Kidney epithelial cell (primary cell): ENCODE measurements around the gene TMEM236. TPM values are rescaled to one million over a fixed set of nuclear protein-coding genes. Genes with fewer than 3 reads are reported as not detected.
A peak's percentile ranks its signal among the peaks of the same experiment; 100 is the strongest.

Experiments used
- DNase-seq: peaks from one replicate; pipeline ENCODE4 v3.0.0-alpha.2; 2010; ENCODE audit warnings: low read depth
- H3K27me3 ChIP-seq: 2 replicates; pipeline ENCODE4 v1.6.0; 2011; ENCODE audit warnings: low read length; ENCODE audit not compliant: control insufficient read depth, insufficient read depth
- H3K36me3 ChIP-seq: 2 replicates; pipeline ENCODE4 v1.5.1; 2011; ENCODE audit warnings: low read length; ENCODE audit not compliant: control insufficient read depth, insufficient read depth
- H3K4me3 ChIP-seq: 2 replicates; pipeline ENCODE4 v1.5.1; 2011; ENCODE audit warnings: low read depth, mild to moderate bottlenecking, control low read depth, low read length
- CTCF ChIP-seq: IDR thresholded peaks from 2 replicates; pipeline ENCODE4 v1.5.1; 2011; ENCODE audit warnings: mild to moderate bottlenecking, moderate library complexity, low read length, control low read depth, inconsistent platforms; ENCODE audit not compliant: insufficient read depth, poor library complexity, severe bottlenecking
- total RNA-seq: library from RNA; depleted of rRNA; stranded (reverse); fragments of >200 nt; gene quantifications from 2 replicates; pipeline ENCODE4 v1.2.3, GENCODE V29; 2015

The TMEM236 gene
- total RNA-seq, 1 donor from 2014 or later: 0.08 TPM

DNA sequence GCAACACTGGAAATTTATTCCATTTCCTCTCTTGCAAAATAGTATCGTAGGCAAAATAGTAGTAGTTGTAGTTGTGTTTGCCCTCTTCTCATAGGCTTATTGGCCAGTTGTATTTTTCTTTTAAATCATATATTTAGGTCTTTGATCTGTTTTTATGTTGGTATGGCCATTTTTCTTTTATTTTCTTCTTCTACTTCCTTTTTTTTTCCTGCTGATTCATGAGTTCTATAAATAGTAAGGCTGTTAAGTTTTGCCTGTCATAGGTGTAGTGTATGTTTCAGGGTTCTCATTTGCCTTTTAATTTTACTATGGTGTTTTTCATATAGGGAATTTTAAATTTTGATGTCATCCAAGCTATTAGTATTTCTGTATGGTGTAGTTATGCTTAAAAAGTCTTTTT is 31.8 kb downstream of the TMEM236 start:
- TF ChIP-seq CTCF: no peak
- H3K27me3 ChIP-seq: no peaks in the 10 kb centered on the region
- no peak for DNase-seq
- H3K36me3 ChIP-seq: no peaks in the 10 kb centered on the region
- H3K4me3 ChIP-seq: no peak overlapping the region

DNA sequence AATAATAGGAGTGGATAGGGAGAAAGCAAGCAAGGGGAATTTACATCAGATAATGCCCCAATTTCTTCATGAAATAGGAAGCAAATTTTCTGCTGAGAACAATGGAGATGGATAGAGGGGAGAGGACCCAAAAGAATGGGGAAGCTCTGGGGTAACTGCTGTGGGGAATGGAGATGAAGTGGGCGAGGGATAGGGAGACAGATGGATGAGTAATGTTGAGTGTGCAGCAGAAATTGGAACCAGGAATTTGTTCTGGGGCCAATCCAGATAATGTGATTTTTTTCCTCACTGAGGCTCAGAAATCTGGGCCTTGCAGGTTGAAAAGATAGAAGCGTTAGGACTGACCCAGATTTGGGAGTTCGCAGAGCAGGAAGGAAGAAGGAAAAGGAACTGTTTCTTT is 32.7 kb downstream of the TMEM236 start:
- Histone ChIP-seq H3K4me3 (no peak overlapping the region), H3K27me3 (no peaks in the 10 kb centered on the region), H3K36me3 (no peaks in the 10 kb centered on the region)
- TF ChIP-seq CTCF: no peak
- DNase-seq: no peak

- no peak for DNase-seq
- H3K4me3 ChIP-seq: no peak overlapping the region
- no peak for TF ChIP-seq CTCF
- no peaks in the 10 kb centered on the region for H3K27me3 ChIP-seq
- H3K36me3 ChIP-seq: no peaks in the 10 kb centered on the region
Measured at GRCh38 chr10:17785276-17785930, 33.4 kb downstream of the TMEM236 start.

- DNase-seq: peak; percentile 95
- Histone ChIP-seq H3K4me3 (no peak overlapping the region), H3K36me3 (no peaks in the 10 kb centered on the region), H3K27me3 (no peaks in the 10 kb centered on the region)
- no peak for TF ChIP-seq CTCF
Measured at GRCh38 chr10:17787087-17787961, 35.3 kb downstream of the TMEM236 start.

GRCh38 chr10:17788646-17789045 is 36.6 kb downstream of the TMEM236 start:
- DNase-seq: no peak
- TF ChIP-seq CTCF: no peak
- Histone ChIP-seq H3K4me3 (no peak overlapping the region), H3K36me3 (no peaks in the 10 kb centered on the region), H3K27me3 (no peaks in the 10 kb centered on the region)

- H3K27me3 ChIP-seq: no peaks in the 10 kb centered on the region
- DNase-seq: no peak
- H3K4me3 ChIP-seq: no peak overlapping the region
- no peaks in the 10 kb centered on the region for H3K36me3 ChIP-seq
- no peak for TF ChIP-seq CTCF
Measured at GRCh38 chr10:17789396-17789795, 37.4 kb downstream of the TMEM236 start.
